Ascending aorta (tissue), 2 donors: ENCODE data around the gene RUBCNL. TPM values are rescaled to one million over a fixed set of nuclear protein-coding genes. Genes with fewer than 3 reads are reported as not detected.

ENCODE experiments used
- DNase-seq, 2 donors: peaks; one replicate each; pipeline ENCODE4 v3.0.0-alpha.2; 2019; ENCODE audit warnings: low spot score in 2 of 2
- H3K27ac ChIP-seq, 2 donors: fragments of 200-600 bp; sonication (generic); one replicate each; pipeline ENCODE4 v1.5.1; 2016 to 2017; ENCODE audit warnings: mild to moderate bottlenecking in 1 of 2
- H3K27me3 ChIP-seq: fragments of 200-600 bp; sonication (generic); one replicate; pipeline ENCODE4 v1.5.1; 2017
- H3K36me3 ChIP-seq, 2 donors: fragments of 200-600 bp; sonication (generic); one replicate each; pipeline ENCODE4 v1.5.1; 2016
- H3K4me1 ChIP-seq, 2 donors: fragments of 200-600 bp; sonication (generic); one replicate each; pipeline ENCODE4 v1.5.1; 2016 to 2017; ENCODE audit warnings: mild to moderate bottlenecking in 1 of 2
- H3K4me3 ChIP-seq, 2 donors: fragments of 200-600 bp; sonication (generic); one replicate each; pipeline ENCODE4 v1.5.1; 2016 to 2017; ENCODE audit warnings: mild to moderate bottlenecking in 1 of 2
- H3K9me3 ChIP-seq, 2 donors: fragments of 200-600 bp; sonication (generic); one replicate each; pipeline ENCODE4 v1.5.1; 2016
- intact Hi-C: fragments of 100-400 bp; cut with DNase I; formaldehyde crosslinking; loops from one replicate; pipeline ENCODE4 v1.15.1; 2023
- total RNA-seq: library from RNA; depleted of rRNA; stranded (reverse); fragments of >200 nt; gene quantifications from one replicate; pipeline ENCODE4 v1.1.0, GENCODE V29; 2016
- TF ChIP-seq, protein P1 (sequence below), 3 experiments: fragments of 200-600 bp in 2 of 3; fragments of 450-650 bp in 1 of 3; sonication (generic) in 2 of 3; IDR thresholded peaks; one replicate each; pipeline ENCODE4 v1.5.1; 2016 to 2019; ENCODE audit warnings: antibody characterized with exemption in 3 of 3, mild to moderate bottlenecking in 1 of 3, moderate library complexity in 1 of 3

The RUBCNL gene
- total RNA-seq, 1 donor from 2014 or later = 2.4 TPM

DNA sequence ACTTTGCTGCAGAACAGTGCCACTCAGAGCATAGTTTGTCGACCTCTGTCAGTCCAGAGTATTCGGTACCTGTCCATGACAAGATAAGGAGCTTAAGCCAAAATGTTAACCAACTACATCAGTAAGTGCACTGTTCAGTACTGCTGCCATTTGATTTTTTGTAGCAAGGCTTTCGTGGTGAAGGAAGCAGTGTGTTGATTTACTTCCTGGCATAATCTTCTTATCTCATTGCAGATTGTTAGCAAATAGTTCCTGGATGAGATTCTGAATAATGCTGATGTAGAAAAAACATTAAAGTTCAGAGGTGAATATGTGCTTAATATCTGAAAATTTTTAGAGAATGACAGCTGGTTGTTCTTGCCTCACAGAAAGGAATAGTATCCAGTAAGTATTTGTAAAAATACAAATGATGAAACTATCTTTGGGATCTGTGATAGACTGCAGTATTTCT is 89.7 kb downstream of the RUBCNL start:
- H3K36me3 ChIP-seq = no peaks in the 10 kb centered on the region
- H3K4me3 ChIP-seq = no peak overlapping the region
- no peaks in the 10 kb centered on the region for H3K9me3 ChIP-seq
- DNase-seq = no peak
- H3K4me1 ChIP-seq = peaks cover 0 to 10% of the 10 kb centered on the region in 2 donors
- intact Hi-C loops = no loop called here
- H3K27ac ChIP-seq = no peak overlapping the region
- TF ChIP-seq, protein P1, sequence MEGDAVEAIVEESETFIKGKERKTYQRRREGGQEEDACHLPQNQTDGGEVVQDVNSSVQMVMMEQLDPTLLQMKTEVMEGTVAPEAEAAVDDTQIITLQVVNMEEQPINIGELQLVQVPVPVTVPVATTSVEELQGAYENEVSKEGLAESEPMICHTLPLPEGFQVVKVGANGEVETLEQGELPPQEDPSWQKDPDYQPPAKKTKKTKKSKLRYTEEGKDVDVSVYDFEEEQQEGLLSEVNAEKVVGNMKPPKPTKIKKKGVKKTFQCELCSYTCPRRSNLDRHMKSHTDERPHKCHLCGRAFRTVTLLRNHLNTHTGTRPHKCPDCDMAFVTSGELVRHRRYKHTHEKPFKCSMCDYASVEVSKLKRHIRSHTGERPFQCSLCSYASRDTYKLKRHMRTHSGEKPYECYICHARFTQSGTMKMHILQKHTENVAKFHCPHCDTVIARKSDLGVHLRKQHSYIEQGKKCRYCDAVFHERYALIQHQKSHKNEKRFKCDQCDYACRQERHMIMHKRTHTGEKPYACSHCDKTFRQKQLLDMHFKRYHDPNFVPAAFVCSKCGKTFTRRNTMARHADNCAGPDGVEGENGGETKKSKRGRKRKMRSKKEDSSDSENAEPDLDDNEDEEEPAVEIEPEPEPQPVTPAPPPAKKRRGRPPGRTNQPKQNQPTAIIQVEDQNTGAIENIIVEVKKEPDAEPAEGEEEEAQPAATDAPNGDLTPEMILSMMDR (IDR thresholded peaks at IDR 0.05) = no peak
- H3K27me3 ChIP-seq = no peaks in the 10 kb centered on the region

DNA sequence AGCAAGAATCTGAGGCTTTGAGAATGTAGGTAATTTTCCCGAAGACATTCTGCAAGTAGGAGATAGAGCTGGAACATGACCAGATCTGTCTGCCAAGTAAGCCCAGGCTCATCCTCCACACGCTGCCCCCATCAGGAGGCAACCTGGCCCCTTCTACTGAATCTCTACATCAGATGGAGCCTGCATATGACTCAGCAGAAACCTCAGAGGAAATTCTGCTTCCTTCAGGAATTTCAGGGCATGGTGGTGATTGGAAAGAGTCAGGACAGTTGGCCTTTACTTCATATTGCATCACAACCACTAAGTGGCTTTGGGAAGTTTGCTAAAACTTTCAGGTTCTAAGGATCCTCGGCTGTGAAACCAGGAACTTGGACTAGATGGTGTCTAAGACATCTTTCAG is 90.1 kb downstream of the RUBCNL start:
- H3K4me1 ChIP-seq = peaks cover 0 to 10% of the 10 kb centered on the region in 2 donors
- H3K9me3 ChIP-seq = no peaks in the 10 kb centered on the region
- no peak for DNase-seq
- no peaks in the 10 kb centered on the region for H3K27me3 ChIP-seq
- H3K4me3 ChIP-seq = no peak overlapping the region
- TF ChIP-seq, protein P1 (IDR thresholded peaks at IDR 0.05) = no peak
- intact Hi-C loops = no loop called here
- peak overlapping the region in 1 of 2 donors; percentile 43 for H3K27ac ChIP-seq
- no peaks in the 10 kb centered on the region for H3K36me3 ChIP-seq

DNA sequence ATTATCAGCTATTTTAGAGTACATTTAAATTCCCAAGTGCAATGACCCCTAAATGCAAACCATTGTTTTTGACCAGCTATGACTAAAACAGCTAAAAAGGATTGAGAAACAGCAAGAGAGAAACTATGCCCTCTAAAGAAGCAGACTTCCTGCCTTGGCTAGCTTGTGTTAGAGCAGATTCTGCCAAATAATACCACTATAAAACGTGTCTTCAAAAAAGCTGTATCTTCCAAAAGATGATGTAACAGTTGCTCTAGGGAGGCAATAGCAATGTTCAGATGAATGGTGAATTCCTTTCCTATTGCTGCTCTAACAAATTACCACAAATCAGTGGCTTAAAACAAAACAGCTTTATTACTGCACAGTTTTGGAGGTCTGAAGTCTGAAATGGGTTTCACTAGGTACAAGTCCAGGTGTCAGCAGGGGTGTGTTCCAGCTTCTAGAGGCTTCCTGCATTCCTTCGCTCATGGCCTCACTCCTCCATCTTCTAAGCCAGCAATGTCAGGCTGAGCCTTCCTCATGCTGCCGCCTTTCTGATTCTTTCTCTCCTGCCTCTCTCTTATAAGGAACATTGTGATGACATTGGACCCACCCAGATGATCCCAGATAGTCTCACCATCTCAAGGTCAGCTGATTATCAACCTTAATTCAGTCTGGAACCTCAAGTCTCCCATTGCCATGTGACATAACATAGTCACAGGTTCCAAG is 90.8 kb downstream of the RUBCNL start:
- DNase-seq = no peak
- Histone ChIP-seq H3K27ac (peak overlapping the region; percentile 39 to 43), H3K4me1 (peaks cover 0 to 10% of the 10 kb centered on the region in 2 donors), H3K27me3 (no peaks in the 10 kb centered on the region), H3K4me3 (no peak overlapping the region), H3K9me3 (no peaks in the 10 kb centered on the region), H3K36me3 (no peaks in the 10 kb centered on the region)
- intact Hi-C loops = no loop called here
- TF ChIP-seq, protein P1 (IDR thresholded peaks at IDR 0.05) = no peak

DNA sequence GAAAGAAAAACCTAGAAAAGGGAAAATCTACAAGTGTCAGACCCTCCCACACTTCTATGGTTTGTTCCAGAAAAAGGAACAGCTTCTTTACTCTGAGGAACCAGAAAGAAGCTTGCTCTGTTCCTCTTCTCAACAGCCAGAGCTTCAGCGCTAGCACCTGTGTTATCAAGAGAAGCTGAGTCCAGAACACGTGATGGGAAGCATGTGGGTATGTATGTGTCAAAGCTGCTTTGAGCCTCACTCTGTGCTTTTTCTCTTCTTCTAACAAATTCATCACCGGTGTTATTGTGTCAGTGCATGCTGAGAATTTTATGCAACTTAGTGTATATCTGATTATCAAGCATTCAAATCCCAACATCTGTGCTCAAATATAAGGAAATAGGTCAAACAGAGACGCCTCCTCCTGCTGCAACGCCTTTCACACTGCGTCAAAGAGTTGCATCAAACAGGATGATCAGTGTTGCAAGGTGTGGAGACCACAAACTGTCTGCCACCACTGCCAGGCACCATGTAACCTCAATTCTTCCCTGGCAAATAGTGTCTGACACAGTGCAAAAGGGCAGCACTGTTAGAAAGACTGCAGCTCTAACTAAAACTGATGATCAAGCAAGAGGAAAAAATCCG is 91.4 kb downstream of the RUBCNL start:
- Histone ChIP-seq H3K27me3 (no peaks in the 10 kb centered on the region), H3K9me3 (no peaks in the 10 kb centered on the region), H3K4me1 (peaks cover 0 to 10% of the 10 kb centered on the region in 2 donors), H3K36me3 (no peaks in the 10 kb centered on the region), H3K4me3 (no peak overlapping the region), H3K27ac (peak overlapping the region in 1 of 2 donors; percentile 44)
- intact Hi-C loops = no loop called here
- TF ChIP-seq, protein P1 (IDR thresholded peaks at IDR 0.05) = no peak
- peak; percentile 32 to 81 for DNase-seq

DNA sequence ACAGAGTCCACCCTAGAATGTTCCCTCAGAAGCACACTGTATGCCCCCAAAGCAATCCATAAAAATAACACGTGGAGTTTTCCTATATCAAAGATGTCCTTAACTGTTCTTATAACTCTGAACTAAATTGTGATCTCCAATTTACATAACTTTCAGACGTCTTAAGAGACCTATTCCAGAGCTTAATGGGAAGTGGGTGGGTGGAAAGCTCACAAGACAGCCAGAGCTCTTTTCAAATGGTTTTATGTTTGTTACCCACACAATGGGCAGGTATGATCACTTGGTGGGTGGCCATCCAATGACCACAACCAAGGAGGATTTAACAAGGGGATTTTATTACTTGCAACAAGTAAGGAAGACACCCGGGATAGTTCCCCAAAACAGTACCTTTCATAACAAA is 93.6 kb downstream of the RUBCNL start:
- TF ChIP-seq, protein P1 (IDR thresholded peaks at IDR 0.05) = no peak
- H3K27ac ChIP-seq = no peak overlapping the region
- intact Hi-C loops = no loop called here
- no peaks in the 10 kb centered on the region for H3K27me3 ChIP-seq
- H3K4me1 ChIP-seq = peaks cover 0 to 10% of the 10 kb centered on the region in 2 donors
- no peak overlapping the region for H3K4me3 ChIP-seq
- no peaks in the 10 kb centered on the region for H3K36me3 ChIP-seq
- DNase-seq = no peak
- no peaks in the 10 kb centered on the region for H3K9me3 ChIP-seq

Other genes starting within 250 kb of the RUBCNL start
- gene LCP1, start 205.1 kb downstream of the RUBCNL start, total RNA-seq = 78.0 TPM
- gene LRRC63, start 175.3 kb downstream of the RUBCNL start, total RNA-seq = not detected
- 45.4 TPM for gene LRCH1, start 165.9 kb upstream of the RUBCNL start, total RNA-seq